Stimulated activated CD4-positive, alpha-beta T cell treated with anti-CD3 and anti-CD28 coated beads, TNF-alpha, amount 100 ng/mL, for 24 hours (primary cell): ENCODE measurements around the gene NHEJ1.

Source experiments
- DNase-seq, 3 experiments: peaks; one replicate each; pipeline ENCODE4 v3.0.0-alpha.2; 2020; ENCODE audit warnings: low read depth in 3 of 3

NHEJ1 gene

GRCh38 chr2:219058541-219059374, 101.9 kb downstream of the NHEJ1 start:
- DNase-seq, result no peak

- peak; percentile 59 to 81 (median 64) for DNase-seq
Measured at GRCh38 chr2:219057709-219058540, 102.7 kb downstream of the NHEJ1 start.

GRCh38 chr2:219056896-219057708, 103.5 kb downstream of the NHEJ1 start:
- DNase-seq, result no peak

- DNase-seq, result no peak
Measured at GRCh38 chr2:219056176-219056895, 104.3 kb downstream of the NHEJ1 start.

- DNase-seq, result no peak
Measured at GRCh38 chr2:219054956-219055903, 105.4 kb downstream of the NHEJ1 start.

- no peak for DNase-seq
Measured at GRCh38 chr2:219049282-219049681, 111.3 kb downstream of the NHEJ1 start.

GRCh38 chr2:219045937-219046550, 114.6 kb downstream of the NHEJ1 start:
- no peak for DNase-seq

- DNase-seq, result no peak
Measured at GRCh38 chr2:219042750-219043149, 117.9 kb downstream of the NHEJ1 start.

GRCh38 chr2:219042157-219042556, 118.5 kb downstream of the NHEJ1 start:
- DNase-seq, result no peak

- peak in 1 of 3 experiments; percentile 46 for DNase-seq
Measured at GRCh38 chr2:219041252-219041651, 119.4 kb downstream of the NHEJ1 start, which contains the start of gene CFAP65. CFAP65 (minus strand) TSS chr2:219041516; CDS start chr2:219039048, 2,468 bp downstream.

- DNase-seq, result no peak
Measured at GRCh38 chr2:219038600-219038999, 122.0 kb downstream of the NHEJ1 start.

- no peak for DNase-seq
Measured at GRCh38 chr2:219037783-219038499, 122.7 kb downstream of the NHEJ1 start.

- no peak for DNase-seq
Measured at GRCh38 chr2:219035942-219036341, 124.7 kb downstream of the NHEJ1 start.

GRCh38 chr2:219034823-219035222, 125.8 kb downstream of the NHEJ1 start:
- DNase-seq, result no peak

- DNase-seq, result no peak
Measured at GRCh38 chr2:219032051-219032745, 128.4 kb downstream of the NHEJ1 start.

- no peak for DNase-seq
Measured at GRCh38 chr2:219031005-219031738, 129.4 kb downstream of the NHEJ1 start.

GRCh38 chr2:219030177-219030940, 130.3 kb downstream of the NHEJ1 start:
- DNase-seq, result no peak
